Smooth muscle cell (in vitro differentiated cells): ENCODE results near the gene MRPL21. TPM values are rescaled to one million over a fixed set of nuclear protein-coding genes. Genes with fewer than 3 reads are reported as not detected.
A peak's percentile ranks its signal among the peaks of the same experiment; 100 is the strongest.

ENCODE experiments used
- DNase-seq: peaks from one replicate; lab custom pipeline; 2025; ENCODE audit not compliant: unreplicated experiment; lab: John Stamatoyannopoulos, UW
- H2AFZ ChIP-seq: fragments of 200-600 bp; sonication (generic); 2 replicates; pipeline ENCODE4 v1.6.0; 2016; ENCODE audit warnings: antibody characterized with exemption, low read depth, mild to moderate bottlenecking
- H3F3A ChIP-seq: fragments of 200-600 bp; sonication (generic); 2 replicates; pipeline ENCODE4 v1.6.0; 2017; ENCODE audit warnings: antibody characterized with exemption, low read depth
- H3K27ac ChIP-seq: fragments of 200-600 bp; sonication (generic); 2 replicates; pipeline ENCODE4 v1.5.1; 2016; ENCODE audit warnings: low read depth, mild to moderate bottlenecking
- H3K27me3 ChIP-seq: fragments of 200-600 bp; sonication (generic); 2 replicates; pipeline ENCODE4 v1.6.1; 2016; ENCODE audit warnings: low read depth, mild to moderate bottlenecking
- H3K36me3 ChIP-seq: fragments of 200-600 bp; sonication (generic); 2 replicates; pipeline ENCODE4 v1.5.1; 2016; ENCODE audit warnings: low read depth
- H3K4me1 ChIP-seq: fragments of 200-600 bp; sonication (generic); 2 replicates; pipeline ENCODE4 v1.5.1; 2016; ENCODE audit warnings: low read depth
- H3K4me2 ChIP-seq: fragments of 200-600 bp; sonication (generic); 2 replicates; pipeline ENCODE4 v1.6.0; 2016; ENCODE audit warnings: mild to moderate bottlenecking
- H3K4me3 ChIP-seq: fragments of 200-600 bp; sonication (generic); 2 replicates; pipeline ENCODE4 v1.5.1; 2016; ENCODE audit warnings: mild to moderate bottlenecking
- H3K79me2 ChIP-seq: fragments of 200-600 bp; sonication (generic); 2 replicates; pipeline ENCODE4 v1.6.0; 2016; ENCODE audit warnings: low read depth, mild to moderate bottlenecking
- H3K9ac ChIP-seq: fragments of 200-600 bp; sonication (generic); 2 replicates; pipeline ENCODE4 v1.6.0; 2016; ENCODE audit warnings: low read depth
- H3K9me3 ChIP-seq: fragments of 200-600 bp; sonication (generic); replicated peaks from 2 replicates; pipeline ENCODE4 v1.5.1; 2016; ENCODE audit warnings: low read depth
- H4K20me1 ChIP-seq: fragments of 200-600 bp; sonication (generic); 2 replicates; pipeline ENCODE4 v1.6.0; 2016; ENCODE audit warnings: low read depth
- WGBS: methylation state at CpG from one replicate; pipeline ENCODE4 v1.1.7; 2016; ENCODE audit warnings: low lambda C conversion rate; 5-methylcytosine and 5-hydroxymethylcytosine counted together
- polyA plus RNA-seq: library from polyadenylated mRNA; unstranded; fragments of >200 nt; fragmentation: Nextera tagmentation; extraction: Ambion mirVana; gene quantifications from 2 replicates; pipeline ENCODE4 v1.2.1, GENCODE V29; 2016
- total RNA-seq: library from RNA; depleted of rRNA; stranded (reverse); fragments of >200 nt; gene quantifications from 2 replicates; pipeline ENCODE4 v1.2.3, GENCODE V29; 2014
- TF ChIP-seq, protein P1 (sequence below): fragments of 200-600 bp; sonication (generic); IDR thresholded peaks from 2 replicates; pipeline ENCODE4 v1.5.1; 2017; ENCODE audit warnings: borderline replicate concordance, mild to moderate bottlenecking, antibody characterized with exemption; ENCODE audit not compliant: insufficient read depth, poor library complexity, severe bottlenecking

Gene MRPL21
- total and polyA plus RNA-seq, 2 experiments from 2014 or later = 41.2 to 110 TPM

DNA sequence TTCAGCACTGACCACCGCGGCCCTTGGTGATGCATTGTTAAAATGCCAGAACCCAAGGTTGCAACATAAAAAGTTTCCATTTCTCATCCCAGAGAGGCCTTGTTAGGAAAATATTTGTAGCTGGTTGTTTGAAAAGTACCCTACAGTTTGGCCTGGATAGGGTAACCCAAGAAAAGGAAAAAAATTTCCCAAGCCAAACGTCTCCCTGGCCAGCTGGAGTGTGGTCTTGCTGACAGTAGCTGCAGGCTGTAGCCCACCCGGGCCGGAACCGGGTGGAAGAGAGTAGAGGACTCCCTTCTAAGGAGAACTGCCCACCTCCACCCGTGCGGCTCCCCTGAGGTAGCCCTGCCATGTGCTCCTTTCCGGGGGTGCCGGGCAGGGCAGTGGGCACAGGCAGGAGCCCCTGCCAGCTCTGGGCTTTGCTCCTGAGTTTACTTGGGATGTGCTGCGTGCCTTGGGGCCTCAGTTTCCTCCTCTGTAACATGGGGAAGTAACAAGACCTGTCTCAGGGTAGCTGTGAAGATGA is 38.5 kb upstream of the MRPL21 start:
- Histone ChIP-seq H3K36me3 (no peaks in the 10 kb centered on the region), H3K27me3 (no peaks in the 10 kb centered on the region), H3F3A (peaks cover 14% of the 10 kb centered on the region), H3K9me3 (no peaks in the 10 kb centered on the region), H4K20me1 (no peaks in the 10 kb centered on the region), H3K79me2 (no peaks in the 10 kb centered on the region), H3K4me1 (no peaks in the 10 kb centered on the region), H2AFZ (no peak overlapping the region), H3K9ac (peak overlapping the region; percentile 47), H3K4me3 (no peak overlapping the region), H3K4me2 (peak overlapping the region; percentile 20), H3K27ac (peak overlapping the region; percentile 80)
- no peak for DNase-seq
- WGBS = 72% methylated on average over 11 of the region's 11 CpGs
- TF ChIP-seq, protein P1, sequence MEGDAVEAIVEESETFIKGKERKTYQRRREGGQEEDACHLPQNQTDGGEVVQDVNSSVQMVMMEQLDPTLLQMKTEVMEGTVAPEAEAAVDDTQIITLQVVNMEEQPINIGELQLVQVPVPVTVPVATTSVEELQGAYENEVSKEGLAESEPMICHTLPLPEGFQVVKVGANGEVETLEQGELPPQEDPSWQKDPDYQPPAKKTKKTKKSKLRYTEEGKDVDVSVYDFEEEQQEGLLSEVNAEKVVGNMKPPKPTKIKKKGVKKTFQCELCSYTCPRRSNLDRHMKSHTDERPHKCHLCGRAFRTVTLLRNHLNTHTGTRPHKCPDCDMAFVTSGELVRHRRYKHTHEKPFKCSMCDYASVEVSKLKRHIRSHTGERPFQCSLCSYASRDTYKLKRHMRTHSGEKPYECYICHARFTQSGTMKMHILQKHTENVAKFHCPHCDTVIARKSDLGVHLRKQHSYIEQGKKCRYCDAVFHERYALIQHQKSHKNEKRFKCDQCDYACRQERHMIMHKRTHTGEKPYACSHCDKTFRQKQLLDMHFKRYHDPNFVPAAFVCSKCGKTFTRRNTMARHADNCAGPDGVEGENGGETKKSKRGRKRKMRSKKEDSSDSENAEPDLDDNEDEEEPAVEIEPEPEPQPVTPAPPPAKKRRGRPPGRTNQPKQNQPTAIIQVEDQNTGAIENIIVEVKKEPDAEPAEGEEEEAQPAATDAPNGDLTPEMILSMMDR = no peak

DNA sequence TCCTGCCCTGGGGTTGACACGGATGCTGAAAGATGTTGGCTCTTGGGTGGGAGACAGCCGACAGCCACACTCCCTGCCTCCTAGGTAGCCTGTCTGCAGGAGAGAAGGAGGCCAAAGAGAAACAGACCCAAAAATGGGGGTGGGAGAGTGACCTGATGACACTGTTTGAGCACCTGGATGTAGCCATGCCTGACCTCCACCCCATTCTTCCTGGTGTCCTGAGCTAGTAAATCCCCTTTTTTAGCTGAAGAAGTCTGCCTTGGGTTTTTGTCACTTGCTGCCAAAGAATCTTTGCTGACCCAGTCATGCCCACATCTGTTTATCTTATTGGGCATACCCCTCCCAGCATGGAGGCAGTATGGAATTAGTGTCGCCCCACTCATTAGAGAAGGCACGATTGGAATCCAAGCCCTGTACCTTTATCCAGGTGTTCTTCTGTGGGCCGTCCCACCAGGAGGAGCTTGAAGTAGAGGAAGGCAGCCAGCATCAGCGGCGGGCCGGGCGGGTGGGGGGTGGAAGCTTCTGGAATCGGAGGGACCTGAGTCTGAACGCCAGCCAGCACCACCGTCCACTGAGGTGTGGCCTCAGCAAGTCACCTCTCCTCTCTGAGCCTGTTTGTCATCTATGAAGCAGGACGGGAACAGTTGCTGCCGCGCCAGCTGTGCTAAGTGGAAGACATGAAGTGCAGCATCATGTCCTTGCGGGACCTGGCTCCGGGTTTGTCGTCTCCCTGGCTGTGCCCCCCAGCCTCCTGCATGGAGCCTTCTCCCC is 37.9 kb upstream of the MRPL21 start:
- Histone ChIP-seq H3K4me2 (peak overlapping the region; percentile 20), H3K27ac (peak overlapping the region; percentile 80), H3K9ac (no peak overlapping the region), H3K79me2 (no peaks in the 10 kb centered on the region), H2AFZ (no peak overlapping the region), H3F3A (peaks cover 14% of the 10 kb centered on the region), H3K4me1 (no peaks in the 10 kb centered on the region), H3K4me3 (no peak overlapping the region), H3K9me3 (no peaks in the 10 kb centered on the region), H3K36me3 (no peaks in the 10 kb centered on the region), H4K20me1 (no peaks in the 10 kb centered on the region), H3K27me3 (no peaks in the 10 kb centered on the region)
- DNase-seq = no peak
- TF ChIP-seq, protein P1 = no peak
- WGBS = 87% methylated on average over 18 of the region's 18 CpGs

DNA sequence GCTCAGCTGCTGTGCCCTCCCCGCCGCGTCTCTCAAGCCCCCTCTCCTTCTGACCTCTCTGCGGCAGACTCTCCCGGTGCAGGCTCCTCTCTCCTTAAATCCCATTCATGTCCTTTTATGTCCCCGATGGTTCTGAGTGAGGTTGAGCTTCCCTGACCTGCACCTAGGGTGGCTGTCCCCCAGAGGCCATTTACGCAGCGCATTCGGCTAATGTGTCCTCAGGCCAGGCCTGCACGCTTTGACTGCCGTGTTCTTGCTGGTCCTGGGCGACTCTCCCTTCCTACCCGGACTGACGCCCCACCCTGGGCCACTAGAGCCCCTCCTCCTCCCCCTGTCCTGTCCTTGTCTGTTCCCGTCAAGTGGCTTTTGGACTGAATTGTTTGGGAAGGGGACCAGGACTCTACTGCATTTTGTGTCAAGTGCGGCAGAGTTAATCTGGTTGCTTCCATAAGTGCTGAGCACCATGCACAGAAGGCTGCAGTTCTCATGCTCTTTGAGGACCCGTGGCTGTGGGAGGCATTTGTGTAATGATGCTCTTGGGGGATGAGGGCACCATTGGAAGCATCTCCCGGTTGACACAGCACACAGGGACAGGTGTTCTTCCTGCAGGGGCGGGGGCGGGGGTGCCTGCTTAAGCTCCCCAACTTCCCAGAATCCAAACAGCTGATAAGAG is 37.2 kb upstream of the MRPL21 start:
- H3K4me2 ChIP-seq = no peak overlapping the region
- no peak overlapping the region for H3K27ac ChIP-seq
- H3K9me3 ChIP-seq = no peaks in the 10 kb centered on the region
- H3K36me3 ChIP-seq = no peaks in the 10 kb centered on the region
- TF ChIP-seq, protein P1 = no peak
- no peak overlapping the region for H3K9ac ChIP-seq
- H4K20me1 ChIP-seq = no peaks in the 10 kb centered on the region
- H3K79me2 ChIP-seq = no peaks in the 10 kb centered on the region
- no peak overlapping the region for H2AFZ ChIP-seq
- peaks cover 14% of the 10 kb centered on the region for H3F3A ChIP-seq
- no peaks in the 10 kb centered on the region for H3K4me1 ChIP-seq
- no peak overlapping the region for H3K4me3 ChIP-seq
- 92% methylated on average over 20 of the region's 20 CpGs for WGBS
- H3K27me3 ChIP-seq = no peaks in the 10 kb centered on the region
- DNase-seq = no peak
